Stimulated activated CD8-positive, alpha-beta memory T cell treated with anti-CD3 and anti-CD28 coated beads, Interleukin-12 subunit alpha, Interleukin-12 subunit beta, amount 100 ng/mL, for 4 hours (primary cell): ENCODE measurements around the gene RAD51B.
"Not testable (repeated sequence)": the region's sequence is repeated elsewhere in the genome, so short reads cannot be mapped to it uniquely, and the experiment has no call there.

Experiments
- DNase-seq: peaks from one replicate; pipeline ENCODE4 v3.0.0-alpha.2; 2020; ENCODE audit warnings: low read depth

RAD51B gene

GRCh38 chr14:68113343-68113930, 293.9 kb downstream of the RAD51B start:
- no peak for DNase-seq

GRCh38 chr14:68115952-68116351, 296.4 kb downstream of the RAD51B start:
- DNase-seq, result not testable (repeated sequence)

GRCh38 chr14:68122651-68123050, 303.1 kb downstream of the RAD51B start:
- no peak for DNase-seq

- DNase-seq, result no peak
Observed at GRCh38 chr14:68124050-68124449, 304.5 kb downstream of the RAD51B start.

- no peak for DNase-seq
Observed at GRCh38 chr14:68124979-68125731, 305.6 kb downstream of the RAD51B start.

GRCh38 chr14:68127166-68127565, 307.6 kb downstream of the RAD51B start:
- DNase-seq, result no peak

GRCh38 chr14:68131907-68132306, 312.3 kb downstream of the RAD51B start:
- no peak for DNase-seq

GRCh38 chr14:68132563-68133121, 313.1 kb downstream of the RAD51B start:
- DNase-seq, result no peak

- no peak for DNase-seq
Observed at GRCh38 chr14:68133856-68134255, 314.3 kb downstream of the RAD51B start.

- no peak for DNase-seq
Observed at GRCh38 chr14:68135028-68135427, 315.4 kb downstream of the RAD51B start.

- no peak for DNase-seq
Observed at GRCh38 chr14:68135566-68135965, 316.0 kb downstream of the RAD51B start.

GRCh38 chr14:68137704-68138619, 318.4 kb downstream of the RAD51B start:
- DNase-seq, result no peak

GRCh38 chr14:68139431-68140075, 320.0 kb downstream of the RAD51B start:
- DNase-seq, result no peak

GRCh38 chr14:68140076-68140741, 320.6 kb downstream of the RAD51B start:
- DNase-seq, result no peak

- DNase-seq, result no peak
Observed at GRCh38 chr14:68140806-68141205, 321.2 kb downstream of the RAD51B start.

- no peak for DNase-seq
Observed at GRCh38 chr14:68141281-68142088, 321.9 kb downstream of the RAD51B start.

GRCh38 chr14:68143341-68143841, 323.8 kb downstream of the RAD51B start:
- DNase-seq, result no peak

- no peak for DNase-seq
Observed at GRCh38 chr14:68144051-68144681, 324.6 kb downstream of the RAD51B start.

- no peak for DNase-seq
Observed at GRCh38 chr14:68145036-68145435, 325.5 kb downstream of the RAD51B start.

GRCh38 chr14:68145539-68145938, 326.0 kb downstream of the RAD51B start:
- DNase-seq, result no peak
